ENCODE measurements around the gene PKLR. TPM values are rescaled to one million over a fixed set of nuclear protein-coding genes. Genes with fewer than 3 reads are reported as not detected.
"Not testable (repeated sequence)": the region's sequence is repeated elsewhere in the genome, so short reads cannot be mapped to it uniquely, and the experiment has no call there.

PKLR gene
- total and polyA plus RNA-seq, 9 donors = 0.41 TPM; not detected in 8

- no peak for DNase-seq
- WGBS, 3 donors = 85 to 92% (median 87%) methylated on average over 23 to 26 of the region's 26 CpGs
- Histone ChIP-seq H3K27me3 (no peaks in the 10 kb centered on the region), H3K9me3 (no peaks in the 10 kb centered on the region), H3K36me3 (no peaks in the 10 kb centered on the region), H3K27ac (no peak overlapping the region), H3K4me3 (no peak overlapping the region), H3K4me1 (ENCODE audit: insufficient read depth) (no peaks in the 10 kb centered on the region)
- TF ChIP-seq CTCF (IDR thresholded peaks at IDR 0.05) = no peak
- no peak for TF ChIP-seq EP300 (IDR thresholded peaks at IDR 0.05)
- TF ChIP-seq POLR2A (IDR thresholded peaks at IDR 0.05) = no peak
- intact Hi-C loops (cut with DNase I) = no loop called here
Observed at GRCh38 chr1:155247667-155248553, 53.3 kb downstream of the PKLR start.

GRCh38 chr1:155246796-155247195 lies 54.4 kb downstream of the PKLR start:
- H3K27ac ChIP-seq; H3K4me3 ChIP-seq; DNase-seq; H3K9me3 ChIP-seq; H3K36me3 ChIP-seq; H3K4me1 ChIP-seq (ENCODE audit: insufficient read depth); intact Hi-C loops (cut with DNase I); H3K27me3 ChIP-seq: not testable (repeated sequence)
- WGBS, 3 donors = 93 to 100% (median 95%) methylated on average over 3 of the region's 3 CpGs

DNA sequence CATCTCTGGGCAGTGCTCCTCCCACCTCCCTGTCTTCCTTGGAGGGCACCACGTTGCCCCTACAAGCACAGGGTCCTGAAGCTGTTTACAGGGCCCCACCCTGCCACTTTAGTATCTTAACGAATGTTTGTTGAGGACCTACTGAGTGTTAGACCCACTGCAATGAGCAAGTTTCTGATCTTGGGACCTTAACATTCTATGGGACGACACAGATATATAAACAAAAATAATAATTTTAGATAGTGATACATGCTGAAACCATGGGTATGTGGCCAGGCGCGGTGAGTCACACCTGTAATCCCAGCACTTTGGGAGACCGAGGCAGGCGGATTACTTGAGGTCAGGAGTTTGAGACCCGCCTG lies 56.1 kb downstream of the PKLR start:
- Histone ChIP-seq H3K4me1 (ENCODE audit: insufficient read depth) (peaks cover 2% of the 10 kb centered on the region), H3K4me3 (peak overlapping the region; percentile 52), H3K27ac (peak overlapping the region in 1 of 2 donors; percentile 60), H3K27me3 (no peaks in the 10 kb centered on the region), H3K36me3 (no peaks in the 10 kb centered on the region), H3K9me3 (no peaks in the 10 kb centered on the region)
- WGBS, 3 donors = 52 to 59% (median 54%) methylated on average over 8 of the region's 8 CpGs
- DNase-seq = no peak
- intact Hi-C loops (cut with DNase I) = no loop called here
- TF ChIP-seq CTCF (IDR thresholded peaks at IDR 0.05) (no peak), POLR2A (IDR thresholded peaks at IDR 0.05) (no peak), EP300 (IDR thresholded peaks at IDR 0.05) (no peak)

GRCh38 chr1:155244368-155245162 lies 56.7 kb downstream of the PKLR start:
- peak overlapping the region; percentile 36 to 85 for H3K27ac ChIP-seq
- peaks cover 2% of the 10 kb centered on the region for H3K4me1 ChIP-seq (ENCODE audit: insufficient read depth)
- WGBS, 3 donors = 0% methylated on average over 53 of the region's 53 CpGs
- peak; percentile 95 to 99 (median 97) for DNase-seq
- H3K36me3 ChIP-seq = no peaks in the 10 kb centered on the region
- intact Hi-C loops (cut with DNase I) = loop anchor here in 1 of 4 donors (5.0 kb wide), 1 partner anchor 37 kb away; the partner anchor contains the start of genes MTX1 and THBS3
- H3K9me3 ChIP-seq = no peaks in the 10 kb centered on the region
- TF ChIP-seq POLR2A (IDR thresholded peaks at IDR 0.05) (peak; percentile 90), CTCF (IDR thresholded peaks at IDR 0.05) (peak in 2 of 3 donors; percentile 99), EP300 (IDR thresholded peaks at IDR 0.05) (peak; percentile 77)
- peak overlapping the region; percentile 52 for H3K4me3 ChIP-seq
- no peaks in the 10 kb centered on the region for H3K27me3 ChIP-seq
